ENCODE measurements around the gene L3HYPDH. TPM values are rescaled to one million over a fixed set of nuclear protein-coding genes. Genes with fewer than 3 reads are reported as not detected.

Gene L3HYPDH
- total RNA-seq, 2 experiments from 2014 or later, result 23.5 to 32.8 TPM

DNA sequence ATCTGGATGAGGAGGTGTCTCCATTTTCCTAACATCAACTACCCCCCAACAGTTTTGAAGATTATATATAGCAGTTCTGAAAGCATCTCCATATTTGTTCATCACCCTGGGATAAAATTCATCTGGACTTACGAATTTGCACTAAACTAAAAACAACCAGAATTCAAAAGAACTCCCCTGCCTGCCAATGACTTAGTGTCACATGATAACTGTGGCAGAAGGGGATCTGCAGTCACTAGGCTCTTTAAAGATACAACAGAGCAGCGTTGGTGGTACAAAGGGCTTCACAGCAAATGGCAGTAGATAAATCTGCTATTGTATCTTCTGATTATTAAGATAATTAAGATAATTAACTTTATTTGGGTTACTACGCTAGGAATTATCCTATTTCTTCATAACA is 49.1 kb downstream of the L3HYPDH start:
- POLR2A ChIA-PET, result no interaction called here
- Mint-ChIP-seq H3K27ac (no peak overlapping the region), H3K4me1 (peaks cover 7% of the 10 kb centered on the region), H3K4me3 (no peak overlapping the region), H3K36me3 (no peaks in the 10 kb centered on the region), H3K9me3 (no peaks in the 10 kb centered on the region), H3K27me3 (no peaks in the 10 kb centered on the region)
- DNase-seq (no peak), ATAC-seq (ENCODE audit: low read depth) (no peak)

DNA sequence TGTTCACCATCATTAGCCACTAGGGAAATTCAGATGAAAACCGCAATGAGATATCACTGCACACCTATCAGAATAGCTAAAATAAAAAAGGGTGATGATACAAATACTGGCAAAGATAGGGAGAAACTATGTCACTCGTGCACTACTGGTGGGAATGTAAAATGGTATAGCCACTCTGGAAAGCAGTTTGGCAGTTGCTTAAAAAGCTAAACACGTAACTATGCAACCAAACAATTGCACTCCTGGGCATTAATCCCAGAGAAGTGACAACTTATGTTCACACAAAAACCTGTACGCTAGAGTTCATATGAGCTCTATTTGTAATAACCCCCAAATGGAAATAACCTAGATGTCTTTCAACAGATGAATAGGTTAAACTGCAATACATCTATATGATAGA is 54.4 kb downstream of the L3HYPDH start:
- Mint-ChIP-seq H3K9me3 (no peaks in the 10 kb centered on the region), H3K27ac (no peak overlapping the region), H3K27me3 (peaks cover 16% of the 10 kb centered on the region), H3K36me3 (no peaks in the 10 kb centered on the region), H3K4me3 (no peak overlapping the region), H3K4me1 (peaks cover 13% of the 10 kb centered on the region)
- POLR2A ChIA-PET, result interaction anchor here (0.6 kb wide), 1 partner anchor 212 kb away, joined by 4 read pairs; no protein-coding TSS in a partner anchor
- no peak for ATAC-seq (ENCODE audit: low read depth)
- DNase-seq, result no peak

DNA sequence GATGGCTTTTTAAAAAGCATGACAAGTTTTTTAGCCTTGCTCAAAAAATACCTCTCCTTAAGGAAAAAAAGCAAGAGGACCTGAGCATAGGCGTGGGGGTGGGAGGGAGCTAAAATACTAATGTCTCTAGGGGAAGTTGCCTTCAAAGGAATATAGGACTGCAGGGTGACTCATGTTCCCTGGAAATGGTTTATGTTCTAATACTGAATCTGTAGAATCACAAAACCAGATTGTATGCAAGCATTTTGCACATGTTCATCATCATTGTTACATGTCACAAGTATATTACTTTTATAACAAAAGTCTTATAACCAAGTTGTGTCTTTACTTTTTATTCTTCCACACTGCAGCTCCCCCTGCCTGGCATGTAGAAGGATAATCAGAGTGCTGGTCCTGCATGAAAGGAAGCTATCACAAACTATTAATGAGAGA is 55.6 kb downstream of the L3HYPDH start:
- no peak for ATAC-seq (ENCODE audit: low read depth)
- no peak for DNase-seq
- Mint-ChIP-seq H3K36me3 (no peaks in the 10 kb centered on the region), H3K27me3 (peaks cover 19% of the 10 kb centered on the region), H3K9me3 (no peaks in the 10 kb centered on the region), H3K4me1 (peaks cover 13% of the 10 kb centered on the region), H3K4me3 (no peak overlapping the region), H3K27ac (no peak overlapping the region)
- POLR2A ChIA-PET, result interaction anchor here (0.5 kb wide), 1 partner anchor 298 kb away, joined by 3 read pairs; no protein-coding TSS in a partner anchor

DNA sequence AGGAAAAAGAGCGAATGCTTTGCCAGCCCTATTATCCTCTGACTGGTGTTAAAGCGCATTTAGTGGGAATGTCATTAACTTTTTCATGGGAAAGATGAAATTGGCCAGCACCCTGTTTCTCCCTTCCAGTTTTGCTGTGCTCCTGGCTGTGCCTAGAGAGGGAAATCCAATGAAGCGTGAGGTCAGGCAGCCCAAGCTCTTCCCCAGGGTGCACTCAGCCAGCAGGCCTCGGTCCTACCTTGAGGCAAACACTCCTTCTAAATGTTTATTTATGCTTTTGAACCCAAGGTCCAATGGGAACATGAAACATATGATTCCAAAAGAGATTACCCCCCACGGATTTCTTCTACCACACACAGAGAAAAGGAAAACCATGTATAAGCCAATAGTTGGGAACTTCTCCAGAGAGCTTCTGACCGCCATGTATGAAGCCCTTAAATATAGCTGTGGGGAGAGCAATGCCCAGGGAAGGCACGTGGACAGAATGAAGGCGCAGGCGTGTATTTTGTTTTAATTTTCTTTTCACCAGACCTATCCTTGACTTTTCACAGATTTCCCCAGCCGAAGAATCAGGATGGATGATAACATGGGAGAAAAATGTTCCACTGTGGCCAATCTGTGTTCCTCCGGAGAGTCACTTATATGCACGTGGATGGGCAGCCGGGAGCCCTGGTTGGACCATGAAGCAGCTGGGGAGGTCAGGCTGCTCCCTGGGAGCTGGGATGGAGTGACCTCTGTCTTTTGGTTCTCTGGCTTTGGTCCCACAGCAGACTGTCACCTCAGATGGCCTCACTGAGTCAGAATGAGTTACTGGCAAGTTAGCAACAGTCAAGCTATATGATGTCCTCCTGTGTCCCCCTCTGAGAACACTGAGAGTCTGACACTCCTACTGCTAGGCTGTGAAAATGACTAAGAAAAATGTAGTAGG is 56.3 kb downstream of the L3HYPDH start:
- Mint-ChIP-seq H3K9me3 (no peaks in the 10 kb centered on the region), H3K36me3 (no peaks in the 10 kb centered on the region), H3K4me3 (no peak overlapping the region), H3K27me3 (peaks cover 25% of the 10 kb centered on the region), H3K4me1 (peaks cover 13% of the 10 kb centered on the region), H3K27ac (peak overlapping the region; percentile 8)
- ATAC-seq (ENCODE audit: low read depth), result no peak
- DNase-seq, result no peak
- POLR2A ChIA-PET, result no interaction called here

DNA sequence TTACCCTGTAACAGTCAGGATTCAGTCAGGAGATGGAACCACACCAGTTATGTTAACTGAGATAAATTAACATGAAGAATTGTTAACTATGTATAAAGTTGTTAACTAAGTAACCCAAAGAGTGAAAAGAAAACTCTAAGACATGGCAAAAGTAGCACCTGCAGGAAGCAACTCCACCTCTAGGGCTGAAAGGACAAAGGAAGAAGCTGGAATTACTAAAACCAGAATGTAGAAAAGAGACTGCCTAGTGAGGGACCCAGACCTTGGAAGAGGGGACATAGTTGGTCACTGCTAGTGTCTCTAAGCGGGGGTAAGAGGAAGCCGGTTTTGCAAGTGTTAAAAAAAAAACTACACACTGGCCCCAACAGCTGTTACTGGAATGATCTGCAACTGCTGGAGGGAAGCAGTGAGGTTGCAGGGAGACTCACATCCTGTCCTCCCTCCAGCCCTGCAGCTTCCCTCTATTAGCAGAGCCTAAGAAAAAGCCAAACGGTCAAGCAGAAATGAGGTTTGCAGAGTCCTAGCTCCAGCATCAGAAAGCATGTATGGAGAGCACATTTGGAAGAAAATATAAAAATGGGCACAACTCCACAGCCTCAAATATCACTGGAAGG is 58.8 kb downstream of the L3HYPDH start:
- no peaks in the 10 kb centered on the region for H3K9me3 Mint-ChIP-seq
- ATAC-seq (ENCODE audit: low read depth) (no peak), DNase-seq (no peak)
- H3K27me3 Mint-ChIP-seq, result peaks cover 29% of the 10 kb centered on the region
- POLR2A ChIA-PET, result no interaction called here
- H3K36me3 Mint-ChIP-seq, result no peaks in the 10 kb centered on the region
- no peak overlapping the region for H3K27ac Mint-ChIP-seq
- H3K4me3 Mint-ChIP-seq, result no peak overlapping the region
- H3K4me1 Mint-ChIP-seq, result peaks cover 17% of the 10 kb centered on the region

DNA sequence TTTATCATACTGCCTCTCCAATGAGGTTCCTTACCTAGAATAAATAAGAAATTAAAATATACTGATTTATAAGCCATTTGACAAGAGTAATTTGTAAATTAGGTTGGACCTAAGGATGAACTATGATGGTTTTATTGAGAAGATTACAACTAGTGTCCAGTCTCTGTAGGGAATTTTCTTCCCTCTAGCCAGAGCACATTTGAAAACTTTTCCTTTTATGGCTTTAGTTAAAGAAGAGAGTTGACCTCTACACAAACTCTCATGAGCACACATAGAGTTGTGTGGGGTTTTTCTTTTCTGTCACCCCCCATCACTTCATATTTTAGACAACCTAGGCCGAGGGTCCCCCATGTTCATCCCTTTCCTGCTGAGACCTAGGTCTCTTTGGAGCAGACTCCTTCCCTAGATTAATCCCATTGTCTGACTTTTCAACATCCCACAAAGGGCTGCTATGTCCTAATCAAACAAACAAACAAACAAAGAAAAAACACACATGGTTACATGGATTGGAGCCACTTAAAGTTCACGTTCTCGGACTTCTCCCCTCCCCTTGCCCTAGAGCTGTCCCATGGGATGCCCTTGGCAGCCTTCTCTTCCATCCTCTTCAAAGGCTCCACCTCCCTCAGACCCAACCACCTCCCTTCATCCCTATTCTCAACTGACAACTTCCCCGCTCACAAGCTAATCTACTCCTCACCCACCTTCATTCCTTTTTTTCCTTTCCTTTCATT is 59.7 kb downstream of the L3HYPDH start:
- POLR2A ChIA-PET, result no interaction called here
- peaks cover 19% of the 10 kb centered on the region for H3K4me1 Mint-ChIP-seq
- peaks cover 29% of the 10 kb centered on the region for H3K27me3 Mint-ChIP-seq
- H3K27ac Mint-ChIP-seq, result no peak overlapping the region
- no peaks in the 10 kb centered on the region for H3K9me3 Mint-ChIP-seq
- H3K36me3 Mint-ChIP-seq, result no peaks in the 10 kb centered on the region
- no peak overlapping the region for H3K4me3 Mint-ChIP-seq
- no peak for DNase-seq
- no peak for ATAC-seq (ENCODE audit: low read depth)

Other genes with a start within 250 kb of the L3HYPDH start
- 1 to 10 TPM; 1.5 to 2.4 TPM for gene GPR135, start 19.0 kb downstream of the L3HYPDH start, total RNA-seq
- gene JKAMP, start 109 bp upstream of the L3HYPDH start, total RNA-seq, result 10 to 100 TPM; 31.5 to 35.9 TPM
- not detected for gene CCDC175, start 92.4 kb upstream of the L3HYPDH start, total RNA-seq